ENCODE results near the gene SAMD10. TPM values are rescaled to one million over a fixed set of nuclear protein-coding genes. Genes with fewer than 3 reads are reported as not detected.
A peak's percentile ranks its signal among the peaks of the same experiment; 100 is the strongest.
"Not testable (repeated sequence)": the region's sequence is repeated elsewhere in the genome, so short reads cannot be mapped to it uniquely, and the experiment has no call there.

Gene SAMD10
- 1 to 10 TPM; 5.8 to 9.9 (median 9.3) TPM for polyA plus RNA-seq (ENCODE audit: insufficient read length in 3 of 3)
- long read RNA-seq, donor 1, partial matches to known transcripts, result 139 of 156 reads
- long read RNA-seq, donor 1, other reads (novel, unspliced or antisense), result 17 of 156 reads
- long read RNA-seq, donor 2, partial matches to known transcripts, result 0 of 1 reads
- long read RNA-seq, donor 2, other reads (novel, unspliced or antisense), result 0 of 1 reads
- long read RNA-seq, donor 3, result 0 reads
- long read RNA-seq, donor 4, partial matches to known transcripts, result 0 of 3 reads
- long read RNA-seq, donor 4, other reads (novel, unspliced or antisense), result 0 of 3 reads
- long read RNA-seq, donor 5, partial matches to known transcripts, result 270 of 273 reads
- long read RNA-seq, donor 5, other reads (novel, unspliced or antisense), result 0 of 273 reads
- long read RNA-seq, donor 6, partial matches to known transcripts, result 141 of 197 reads
- long read RNA-seq, donor 6, other reads (novel, unspliced or antisense), result 53 of 197 reads
- long read RNA-seq, donor 7, partial matches to known transcripts, result 0 of 1 reads
- long read RNA-seq, donor 7, other reads (novel, unspliced or antisense), result 0 of 1 reads
- long read RNA-seq, donor 8, partial matches to known transcripts, result 7 of 10 reads
- long read RNA-seq, donor 8, other reads (novel, unspliced or antisense), result 0 of 10 reads
- long read RNA-seq, donor 9, partial matches to known transcripts, result 0 of 1 reads
- long read RNA-seq, donor 9, other reads (novel, unspliced or antisense), result 0 of 1 reads
- long read RNA-seq, donor 10, partial matches to known transcripts, result 0 of 2 reads
- long read RNA-seq, donor 10, other reads (novel, unspliced or antisense), result 0 of 2 reads
- long read RNA-seq, donor 11, partial matches to known transcripts, result 0 of 3 reads
- long read RNA-seq, donor 11, other reads (novel, unspliced or antisense), result 0 of 3 reads
- long read RNA-seq, donor 12, partial matches to known transcripts, result 88 of 101 reads
- long read RNA-seq, donor 12, other reads (novel, unspliced or antisense), result 13 of 101 reads
- long read RNA-seq, donor 13, partial matches to known transcripts, result 291 of 293 reads
- long read RNA-seq, donor 13, other reads (novel, unspliced or antisense), result 0 of 293 reads
- long read RNA-seq, donor 14, partial matches to known transcripts, result 0 of 1 reads
- long read RNA-seq, donor 14, other reads (novel, unspliced or antisense), result 0 of 1 reads
- long read RNA-seq, donor 15, partial matches to known transcripts, result 0 of 1 reads
- long read RNA-seq, donor 15, other reads (novel, unspliced or antisense), result 0 of 1 reads
- long read RNA-seq, donor 16, partial matches to known transcripts, result 0 of 4 reads
- long read RNA-seq, donor 16, other reads (novel, unspliced or antisense), result 0 of 4 reads

DNA sequence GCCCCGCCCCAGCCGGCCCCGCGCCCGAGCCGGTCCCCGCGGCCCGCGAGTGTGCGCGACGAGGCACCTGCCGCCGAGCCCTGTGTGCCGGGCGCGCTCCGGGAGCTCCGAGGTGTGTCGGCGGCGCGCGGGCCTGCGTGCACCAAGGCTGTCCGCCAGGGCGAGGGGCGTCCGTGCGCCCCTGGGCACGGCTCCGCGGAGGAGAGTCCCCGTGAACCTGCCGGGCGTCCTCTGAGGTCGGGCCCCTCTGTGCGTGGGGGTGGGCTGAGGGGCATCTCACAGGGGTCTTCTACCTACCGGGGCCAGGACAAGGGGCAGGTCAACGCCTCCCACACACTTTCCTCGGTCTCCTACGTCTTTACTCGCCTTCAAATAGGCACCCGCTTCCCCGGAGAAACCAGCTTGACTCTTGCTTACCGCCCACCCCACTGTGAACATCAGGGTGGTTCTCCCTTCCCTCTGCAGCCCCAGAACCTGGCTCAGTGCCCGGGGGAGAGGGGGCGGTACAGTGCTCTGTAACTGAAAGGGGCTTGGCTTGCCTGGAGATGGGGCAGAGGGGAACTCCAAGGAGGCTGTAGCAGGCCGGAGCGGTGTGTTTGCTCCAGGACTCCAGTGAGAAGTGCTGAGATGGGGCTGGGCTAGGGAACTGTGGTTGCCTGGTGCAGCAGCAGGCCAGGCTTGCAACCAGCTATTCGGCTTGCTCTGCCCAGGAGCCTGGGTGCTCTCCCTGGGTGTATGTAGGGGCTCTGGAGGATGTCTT is at the start of gene SAMD10:
Gene SAMD10 (minus strand): TSS at position 86 of the 760 bp plus-strand sequence. CDS start 175 bp downstream, outside the sequence.
- DNase-seq (ENCODE audit: extremely low read depth in 1 of 11, low read depth in 9 of 11, low spot score in 4 of 11), result peak in 1 of 11 donors; percentile 71

- DNase-seq (ENCODE audit: extremely low read depth in 1 of 11, low read depth in 9 of 11, low spot score in 4 of 11), result no peak
These were observed 48.7 kb upstream of the SAMD10 start for GRCh38 chr20:64027981-64028685.

DNA sequence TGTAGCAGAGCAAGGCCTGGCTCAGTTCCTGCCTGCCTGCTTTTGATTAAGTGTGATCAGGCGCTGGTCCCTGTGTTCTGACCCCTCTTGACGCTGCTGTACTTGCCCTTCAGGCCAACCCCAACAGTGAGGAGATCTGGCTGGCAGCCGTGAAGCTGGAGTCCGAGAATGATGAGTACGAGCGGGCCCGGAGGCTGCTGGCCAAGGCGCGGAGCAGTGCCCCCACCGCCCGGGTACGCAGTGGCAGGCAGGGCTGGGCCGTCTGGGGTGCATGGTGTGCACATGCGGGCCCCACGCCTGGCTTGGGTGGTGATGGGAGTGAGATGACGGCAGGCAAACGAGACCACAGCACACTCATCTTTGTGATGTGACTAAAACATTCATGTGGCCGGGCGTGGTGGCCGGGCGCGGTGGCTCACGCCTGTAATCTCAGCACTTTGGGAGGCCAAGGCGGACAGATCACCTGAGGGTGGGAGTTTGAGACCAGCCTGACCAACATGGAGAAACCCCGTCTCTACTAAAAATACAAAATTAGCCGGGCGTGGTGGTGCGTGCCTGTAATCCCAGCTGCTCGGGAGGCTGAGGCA is 46.5 kb upstream of the SAMD10 start:
- no peak for DNase-seq (ENCODE audit: extremely low read depth in 1 of 11, low read depth in 9 of 11, low spot score in 4 of 11)

DNA sequence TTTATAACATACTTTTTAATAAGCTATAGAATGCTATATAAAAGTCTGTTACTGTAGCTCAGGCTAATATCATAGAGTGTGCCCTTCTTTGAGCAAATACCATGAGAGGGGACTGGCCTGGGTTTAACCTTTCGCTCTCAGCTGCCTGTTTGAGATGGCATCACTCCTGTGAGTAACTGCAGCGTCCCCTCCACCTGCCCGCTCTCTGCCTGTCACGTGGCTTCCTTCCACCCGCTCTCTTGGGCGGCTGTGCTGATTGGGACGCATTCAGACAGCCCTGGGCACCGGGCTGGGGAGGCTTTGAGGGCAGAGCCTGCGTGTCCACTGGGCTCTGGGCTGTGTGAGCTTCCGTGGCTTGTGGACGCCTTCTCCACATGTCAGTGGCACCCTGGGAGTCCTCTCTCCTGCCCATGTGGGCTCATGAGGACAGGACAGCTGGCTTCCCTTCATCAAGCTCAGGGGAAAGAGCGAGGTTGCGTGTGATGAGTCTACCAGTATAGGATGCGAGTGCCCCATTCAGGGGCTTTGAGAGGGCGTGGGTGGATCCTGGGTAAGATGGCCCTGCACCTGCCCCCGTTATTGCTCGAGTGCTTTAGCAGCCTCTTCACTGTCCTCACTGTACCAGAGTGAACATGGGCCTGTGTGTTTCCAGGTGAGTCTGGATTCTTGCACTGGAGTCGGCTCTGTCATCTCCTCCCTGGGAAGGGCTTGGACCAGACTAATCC is 45.8 kb upstream of the SAMD10 start:
- DNase-seq (ENCODE audit: extremely low read depth in 1 of 11, low read depth in 9 of 11, low spot score in 4 of 11), result no peak

- no peak for DNase-seq (ENCODE audit: extremely low read depth in 1 of 11, low read depth in 9 of 11, low spot score in 4 of 11)
These were observed 44.9 kb upstream of the SAMD10 start for GRCh38 chr20:64024141-64024990.

DNA sequence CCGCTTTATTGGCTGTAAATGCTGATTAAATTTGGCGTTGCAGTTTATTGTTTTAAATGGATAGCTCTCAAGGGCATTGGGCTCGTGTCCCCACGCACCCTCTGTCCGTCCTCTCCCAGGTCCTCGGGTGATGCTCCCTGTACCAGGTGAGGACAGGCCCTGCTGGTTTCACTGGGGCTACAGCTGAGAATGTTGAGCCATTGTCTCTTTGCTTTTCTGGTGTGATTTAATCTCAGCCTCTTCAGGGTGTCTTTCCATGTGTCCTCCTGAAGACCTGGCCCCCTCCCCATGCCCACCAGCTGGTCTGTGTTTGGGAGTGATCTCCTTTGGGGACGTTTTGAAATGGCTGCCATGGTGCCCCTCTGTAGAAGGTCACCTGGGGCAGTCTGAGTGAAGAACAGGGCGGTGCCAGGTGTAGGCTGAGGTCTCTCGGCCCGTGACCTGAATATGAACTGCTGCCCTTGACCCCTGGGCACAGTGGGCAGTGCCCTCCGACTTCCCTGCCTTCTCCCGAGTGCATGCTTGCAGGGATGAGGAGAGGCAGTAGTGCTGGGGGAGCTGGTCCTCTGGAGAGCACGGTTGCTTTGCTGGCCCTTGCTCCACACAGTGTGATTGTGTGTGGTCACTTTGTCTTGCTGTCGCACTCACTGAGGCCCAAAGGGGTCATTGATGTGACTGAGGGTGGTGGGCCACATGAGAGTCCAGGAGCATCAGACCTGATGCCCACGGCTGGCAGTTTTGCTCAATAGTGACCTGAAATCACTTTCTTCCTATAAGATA is 44.1 kb upstream of the SAMD10 start:
- DNase-seq (ENCODE audit: extremely low read depth in 1 of 11, low read depth in 9 of 11, low spot score in 4 of 11), result no peak

DNA sequence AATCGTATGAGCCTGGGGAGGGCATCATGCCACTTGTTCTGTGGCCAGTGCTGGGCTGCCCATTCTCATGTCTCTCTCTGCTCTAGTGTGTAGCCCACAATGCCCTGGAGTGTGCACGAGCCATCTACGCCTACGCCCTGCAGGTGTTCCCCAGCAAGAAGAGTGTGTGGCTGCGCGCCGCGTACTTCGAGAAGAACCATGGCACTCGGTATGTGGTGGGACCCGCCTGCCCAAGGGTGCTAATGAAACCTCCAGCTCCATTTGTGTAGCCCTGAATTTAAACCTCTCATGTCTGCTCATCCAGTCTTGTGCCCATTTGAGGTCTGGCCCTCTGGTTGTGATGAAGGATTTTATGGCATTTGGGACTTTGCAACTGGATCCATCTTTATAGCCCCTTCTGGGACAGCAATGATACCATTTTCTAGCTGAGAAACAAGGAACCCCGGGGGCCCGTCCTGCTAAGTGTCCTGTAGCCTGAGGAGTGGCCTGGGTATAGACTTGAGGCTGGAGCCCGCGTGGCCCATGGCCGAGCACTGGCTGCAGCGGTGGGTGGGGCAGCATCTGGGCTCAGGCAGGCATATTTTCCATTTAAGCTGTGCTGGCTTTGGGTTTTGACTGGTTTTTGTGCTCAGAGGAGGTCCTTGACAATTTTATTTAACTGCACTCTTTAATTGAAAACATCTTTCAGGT is 43.4 kb upstream of the SAMD10 start:
- no peak for DNase-seq (ENCODE audit: extremely low read depth in 1 of 11, low read depth in 9 of 11, low spot score in 4 of 11)

GRCh38 chr20:64021124-64021975 is 41.9 kb upstream of the SAMD10 start:
- no peak for DNase-seq (ENCODE audit: extremely low read depth in 1 of 11, low read depth in 9 of 11, low spot score in 4 of 11)

DNA sequence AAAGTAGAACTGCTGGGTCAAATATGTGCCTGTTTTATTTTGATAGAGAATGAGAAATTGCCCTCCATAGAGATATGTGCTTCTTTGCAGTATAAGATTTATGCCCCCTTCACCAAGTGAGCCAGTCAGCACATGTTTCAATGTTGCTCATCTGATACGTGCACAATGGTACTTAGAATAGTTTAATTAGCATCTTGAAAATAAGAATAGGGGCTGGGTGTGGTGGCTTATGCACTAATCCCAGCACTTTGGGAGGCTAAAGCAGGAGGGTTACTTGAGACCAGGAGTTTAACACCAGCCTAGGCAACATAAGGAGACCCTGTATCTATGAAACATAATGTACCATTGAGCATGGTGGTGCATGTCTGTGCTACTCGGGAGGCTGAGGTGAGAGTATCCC is 36.2 kb upstream of the SAMD10 start:
- DNase-seq (ENCODE audit: extremely low read depth in 1 of 11, low read depth in 9 of 11, low spot score in 4 of 11), result no peak

GRCh38 chr20:64012385-64013154 is 33.1 kb upstream of the SAMD10 start:
- DNase-seq (ENCODE audit: extremely low read depth in 1 of 11, low read depth in 9 of 11, low spot score in 4 of 11), result not testable (repeated sequence)

- DNase-seq (ENCODE audit: extremely low read depth in 1 of 11, low read depth in 9 of 11, low spot score in 4 of 11), result no peak
These were observed 31.9 kb upstream of the SAMD10 start for GRCh38 chr20:64011366-64011779.

DNA sequence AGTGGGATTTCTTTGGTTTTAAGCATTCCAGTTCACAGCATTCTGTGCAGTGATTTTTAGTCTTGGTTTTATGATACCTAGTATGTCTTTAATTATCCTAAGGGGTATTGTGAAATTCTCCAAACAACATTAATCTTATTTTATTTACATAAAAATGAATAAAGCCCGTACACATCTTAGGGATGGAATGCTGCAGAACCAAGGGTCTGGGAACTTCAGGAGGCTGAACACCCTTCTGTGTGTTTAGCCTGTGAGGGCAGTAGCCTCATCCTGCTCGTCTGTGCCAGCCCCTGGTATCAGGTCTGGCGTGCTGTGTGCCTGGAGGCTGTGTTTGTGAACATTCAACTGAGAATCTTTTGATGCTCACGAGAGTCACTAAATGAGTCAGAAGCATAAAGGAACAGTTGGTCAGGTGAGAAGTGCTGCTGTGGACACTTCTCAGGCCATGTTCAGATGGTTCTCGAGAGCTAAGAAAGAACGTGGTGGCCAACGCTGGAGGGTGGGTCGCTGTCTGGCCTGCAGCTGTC is 31.3 kb upstream of the SAMD10 start:
- no peak for DNase-seq (ENCODE audit: extremely low read depth in 1 of 11, low read depth in 9 of 11, low spot score in 4 of 11)
